K562 (cell line): ENCODE results near the gene LCTL. TPM values are rescaled to one million over a fixed set of nuclear protein-coding genes. Genes with fewer than 3 reads are reported as not detected.

Source experiments
- BHLHE40 ChIP-seq: IDR thresholded peaks from 2 replicates; pipeline ENCODE4 v1.6.1; 2011; ENCODE audit warnings: low read length, improper control_type of control experiment
- CHD7 ChIP-seq: fragments of 200-600 bp; sonication (generic); IDR thresholded peaks from one replicate; pipeline ENCODE4 v1.6.1; 2012; ENCODE audit warnings: mild to moderate bottlenecking, low read depth, low read length, inconsistent platforms
- FOXA1 ChIP-seq: fragments of 450-650 bp; IDR thresholded peaks from 2 replicates; pipeline ENCODE4 v1.6.1; 2016; ENCODE audit warnings: mild to moderate bottlenecking, borderline replicate concordance
- KLF10 ChIP-seq: fragments of 250-450 bp; sonication (Bioruptor Pico); IDR thresholded peaks from 2 replicates; pipeline ENCODE4 v1.6.1; 2021; ENCODE audit warnings: matching md5 sums
- KLF16 ChIP-seq: IDR thresholded peaks from 2 replicates; pipeline ENCODE4 v1.6.1; 2016; ENCODE audit warnings: antibody characterized with exemption
- MBD2 ChIP-seq: sonication (generic); IDR thresholded peaks from 2 replicates; pipeline ENCODE4 v1.6.1; 2016; ENCODE audit warnings: low read depth, borderline replicate concordance
- SNIP1 ChIP-seq: fragments of 450-650 bp; IDR thresholded peaks from 2 replicates; pipeline ENCODE4 v1.7.1; 2017; ENCODE audit warnings: low read depth, mild to moderate bottlenecking
- U2AF1 ChIP-seq: fragments of 200-400 bp; formaldehyde crosslinking; optimal IDR thresholded peaks from 2 replicates; pipeline ENCODE3; 2017; ENCODE audit warnings: mild to moderate bottlenecking, low read depth, low read length, moderate library complexity
- VEZF1 ChIP-seq: fragments of 200-800 bp; sonication (Bioruptor generic); IDR thresholded peaks from 2 replicates; pipeline ENCODE4 v1.6.1; 2017; ENCODE audit warnings: missing genetic modification characterization, missing compliant biosample characterization
- ZNF175 ChIP-seq: fragments of 200-800 bp; sonication (Bioruptor generic); IDR thresholded peaks from 2 replicates; pipeline ENCODE4 v1.6.1; 2016; ENCODE audit warnings: low read depth, mild to moderate bottlenecking, missing genetic modification characterization, missing compliant biosample characterization
- ZNF561 ChIP-seq: fragments of 450-650 bp; formaldehyde crosslinking; conservative IDR thresholded peaks from 2 replicates; pipeline ENCODE4 v1.4.0; 2020; ENCODE audit warnings: mild to moderate bottlenecking, moderate library complexity
- ZNF717 ChIP-seq: fragments of 250-450 bp; sonication (Bioruptor Pico); IDR thresholded peaks from 2 replicates; pipeline ENCODE4 v1.5.0; 2021
- ZNF766 ChIP-seq: fragments of 200-800 bp; sonication (Bioruptor generic); conservative IDR thresholded peaks from 2 replicates; pipeline ENCODE4 v1.6.1; 2016; ENCODE audit warnings: missing genetic modification characterization, missing compliant biosample characterization
- polyA plus RNA-seq, 8 experiments: library from polyadenylated mRNA; depleted of rRNA in 4 of 8; stranded (reverse) in 5 of 8; unstranded in 3 of 8; fragments of >200 nt; fragmentation: Nextera tagmentation in 2 of 8; fragmentation: Illumina TruSeq in 1 of 8; extraction: Ambion mirVana in 2 of 8; extraction: Trizol in 1 of 8; gene quantifications; 2 replicates each; pipeline versions ENCODE4 v1.2.1 to v1.2.3, GENCODE V29; 2011 to 2014; ENCODE audit warnings: inconsistent platforms in 1 of 8, missing spikeins in 1 of 8
- total RNA-seq, 7 experiments: library from RNA; depleted of rRNA in 6 of 7; stranded (reverse); fragments of >200 nt in 6 of 7; fragmentation: Illumina TruSeq in 2 of 7; extraction: Trizol in 2 of 7; gene quantifications; 2 replicates each; pipeline versions ENCODE4 v1.2.1 to v1.2.3, GENCODE V29; 2011 to 2021; ENCODE audit warnings: low replicate concordance in 1 of 7
- TF ChIP-seq, protein P1 (sequence below), 2 experiments: fragments of 250-450 bp in 1 of 2; fragments of 450-650 bp in 1 of 2; sonication (Bioruptor Pico) in 1 of 2; IDR thresholded peaks; 2 replicates each; pipeline versions ENCODE4 v1.6.1 to v1.8.0; 2016 to 2021; ENCODE audit warnings: mild to moderate bottlenecking in 2 of 2, moderate library complexity in 2 of 2, missing compliant biosample characterization in 1 of 2, missing genetic modification characterization in 1 of 2
- TF ChIP-seq, protein P2 (sequence below): fragments of 250-450 bp; sonication (Bioruptor Pico); IDR thresholded peaks from 2 replicates; pipeline ENCODE4 v1.9.0; 2021; ENCODE audit warnings: mild to moderate bottlenecking

The LCTL gene
- total and polyA plus RNA-seq, 9 of the 15 experiments (the other 6 are each of a cell fraction or from before 2014, with no cell fraction given): 0.08 to 0.31 (median 0.17) TPM; not detected in 6

DNA sequence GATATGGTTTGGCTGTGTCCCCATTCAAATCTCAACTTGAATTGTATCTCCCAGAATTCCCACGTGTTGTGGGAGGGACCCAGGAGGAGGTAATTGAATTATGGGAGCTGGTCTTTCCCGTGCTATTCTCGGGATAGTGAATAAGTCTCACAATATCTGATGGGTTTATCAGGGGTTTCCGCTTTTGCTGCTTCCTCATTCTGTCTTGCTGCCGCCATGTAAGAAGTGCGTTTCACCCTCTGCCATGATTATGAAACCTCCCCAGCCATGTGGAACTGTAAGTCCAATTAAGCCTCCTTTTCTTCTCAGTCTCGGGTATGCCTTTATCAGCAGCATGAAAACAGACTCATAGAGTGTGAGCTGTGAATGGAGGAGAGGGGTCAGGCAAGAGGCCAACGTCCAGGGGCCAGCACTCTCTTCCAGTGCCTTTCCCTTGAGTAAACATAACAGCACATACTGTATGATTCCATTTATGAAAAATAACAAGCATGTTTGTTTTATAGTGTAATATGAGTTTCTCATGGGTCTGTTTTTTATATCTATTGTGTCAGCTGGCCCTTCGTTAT, 16.3 kb upstream of the LCTL start (continued):
- TF ChIP-seq CHD7: no peak
- no peak for TF ChIP-seq ZNF561 (CRISPR knock-in tag)
- TF ChIP-seq, protein P1, sequence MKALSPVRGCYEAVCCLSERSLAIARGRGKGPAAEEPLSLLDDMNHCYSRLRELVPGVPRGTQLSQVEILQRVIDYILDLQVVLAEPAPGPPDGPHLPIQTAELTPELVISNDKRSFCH (CRISPR knock-in tag; IDR thresholded peaks at IDR 0.05): no peak
- TF ChIP-seq, protein P1 (tag; IDR thresholded peaks at IDR 0.05): no peak; the same call in 1 of the 2 replicates
- TF ChIP-seq, protein P2, sequence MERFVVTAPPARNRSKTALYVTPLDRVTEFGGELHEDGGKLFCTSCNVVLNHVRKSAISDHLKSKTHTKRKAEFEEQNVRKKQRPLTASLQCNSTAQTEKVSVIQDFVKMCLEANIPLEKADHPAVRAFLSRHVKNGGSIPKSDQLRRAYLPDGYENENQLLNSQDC (CRISPR knock-in tag): peak; percentile 23; the same call in 1 of the 2 replicates
- TF ChIP-seq SNIP1: no peak
- TF ChIP-seq KLF10 (CRISPR knock-in tag): no peak
- peak; percentile 81 for TF ChIP-seq MBD2
- no peak for TF ChIP-seq KLF16
- no peak for TF ChIP-seq BHLHE40
- peak; percentile 95 for TF ChIP-seq ZNF766 (CRISPR knock-in tag)
- TF ChIP-seq ZNF717 (CRISPR knock-in tag): no peak
- peak; percentile 60; the same call in 1 of the 2 replicates for TF ChIP-seq ZNF175
- TF ChIP-seq U2AF1: no peak
- TF ChIP-seq VEZF1 (CRISPR knock-in tag): no peak
- no peak for TF ChIP-seq FOXA1
